ENCODE results near the gene LRCH3.
A peak's percentile ranks its signal among the peaks of the same experiment; 100 is the strongest.
"Not testable (repeated sequence)": the region's sequence is repeated elsewhere in the genome, so short reads cannot be mapped to it uniquely, and the experiment has no call there.

The LRCH3 gene

GRCh38 chr3:197878427-197878826 is 87.4 kb downstream of the LRCH3 start:
- DNase-seq (ENCODE audit: low read depth): peak; percentile 29
- TF ChIP-seq CTCF (conservative IDR thresholded peaks at IDR 0.05; ENCODE audit: control insufficient read depth, insufficient read depth, low read depth, low read length): no peak
- H3K4me3 ChIP-seq (ENCODE audit: control insufficient read depth, low read depth, low read length): no peak overlapping the region

- TF ChIP-seq CTCF (conservative IDR thresholded peaks at IDR 0.05; ENCODE audit: control insufficient read depth, insufficient read depth, low read depth, low read length): no peak
- DNase-seq (ENCODE audit: low read depth): no peak
- no peak overlapping the region for H3K4me3 ChIP-seq (ENCODE audit: control insufficient read depth, low read depth, low read length)
Measured at GRCh38 chr3:197880491-197881269, 89.6 kb downstream of the LRCH3 start.

GRCh38 chr3:197881270-197881969 is 90.4 kb downstream of the LRCH3 start:
- no peak for TF ChIP-seq CTCF (conservative IDR thresholded peaks at IDR 0.05; ENCODE audit: control insufficient read depth, insufficient read depth, low read depth, low read length)
- no peak overlapping the region for H3K4me3 ChIP-seq (ENCODE audit: control insufficient read depth, low read depth, low read length)
- DNase-seq (ENCODE audit: low read depth): no peak

GRCh38 chr3:197881970-197882338 is 90.9 kb downstream of the LRCH3 start:
- TF ChIP-seq CTCF (conservative IDR thresholded peaks at IDR 0.05; ENCODE audit: control insufficient read depth, insufficient read depth, low read depth, low read length): no peak
- no peak overlapping the region for H3K4me3 ChIP-seq (ENCODE audit: control insufficient read depth, low read depth, low read length)
- no peak for DNase-seq (ENCODE audit: low read depth)

GRCh38 chr3:197882586-197882985 is 91.5 kb downstream of the LRCH3 start:
- no peak for DNase-seq (ENCODE audit: low read depth)
- no peak overlapping the region for H3K4me3 ChIP-seq (ENCODE audit: control insufficient read depth, low read depth, low read length)
- TF ChIP-seq CTCF (conservative IDR thresholded peaks at IDR 0.05; ENCODE audit: control insufficient read depth, insufficient read depth, low read depth, low read length): no peak

- no peak for TF ChIP-seq CTCF (conservative IDR thresholded peaks at IDR 0.05; ENCODE audit: control insufficient read depth, insufficient read depth, low read depth, low read length)
- no peak for DNase-seq (ENCODE audit: low read depth)
- no peak overlapping the region for H3K4me3 ChIP-seq (ENCODE audit: control insufficient read depth, low read depth, low read length)
Measured at GRCh38 chr3:197883541-197883940, 92.5 kb downstream of the LRCH3 start.

DNA sequence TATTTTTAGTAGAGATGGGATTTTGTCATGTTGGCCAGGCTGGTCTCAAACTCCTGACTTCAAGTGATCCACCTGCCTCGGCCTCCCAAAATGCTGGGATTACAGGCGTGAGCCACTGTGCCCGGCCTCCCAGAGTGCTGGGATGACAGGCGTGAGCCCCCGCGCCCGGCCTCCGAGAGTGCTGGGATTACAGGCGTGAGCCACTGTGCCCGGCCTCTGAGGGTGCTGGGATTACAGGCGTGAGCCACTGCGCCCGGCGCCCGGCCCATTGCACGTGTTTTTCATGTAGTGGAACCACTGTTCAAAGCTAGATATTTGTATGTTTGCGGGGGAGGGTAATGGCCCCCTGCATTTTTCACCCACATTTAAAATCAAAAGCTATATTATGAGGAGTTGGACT is 93.3 kb downstream of the LRCH3 start:
- H3K4me3 ChIP-seq (ENCODE audit: control insufficient read depth, low read depth, low read length); DNase-seq (ENCODE audit: low read depth): not testable (repeated sequence)

DNA sequence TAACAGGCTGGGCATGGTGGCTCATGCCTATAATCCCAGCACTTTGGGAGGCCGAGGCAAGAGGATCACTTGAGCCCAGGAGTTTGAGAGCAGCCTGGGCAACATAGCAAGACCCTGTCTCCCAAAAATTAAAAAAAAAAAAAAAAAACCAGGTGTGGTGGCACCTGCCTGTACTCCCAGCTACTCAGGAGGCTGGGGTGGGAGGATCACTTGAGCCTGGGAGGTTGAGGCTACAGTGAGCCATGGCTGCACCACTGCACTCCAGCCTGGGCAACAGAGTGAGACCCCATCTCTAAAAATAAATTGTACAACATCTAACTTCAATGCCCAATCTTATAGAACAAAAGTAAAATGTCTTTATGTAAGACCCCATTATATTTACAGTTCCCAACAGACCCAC is 95.0 kb downstream of the LRCH3 start:
- not testable (repeated sequence) for DNase-seq (ENCODE audit: low read depth)

GRCh38 chr3:197887430-197888053 is 96.5 kb downstream of the LRCH3 start:
- H3K4me3 ChIP-seq (ENCODE audit: control insufficient read depth, low read depth, low read length); DNase-seq (ENCODE audit: low read depth): not testable (repeated sequence)

More for the DNA sequence above, 95.0 kb downstream of the LRCH3 start:
- not testable (repeated sequence) for H3K4me3 ChIP-seq (ENCODE audit: control insufficient read depth, low read depth, low read length)

Data from fibroblast of mammary gland (primary cell).